Subcutaneous preadipocyte (primary cell): ENCODE results near the gene GNG7. TPM values are rescaled to one million over a fixed set of nuclear protein-coding genes. Genes with fewer than 3 reads are reported as not detected.

Experiments used
- small RNA-seq: library from RNA; depleted of rRNA; stranded (forward); fragments of <200 nt; gene quantifications from one replicate; pipeline ENCODE3, GENCODE V24; 2012
- total RNA-seq: library from RNA; depleted of rRNA; stranded (reverse); fragments of >200 nt; gene quantifications from 2 replicates; pipeline ENCODE4 v1.2.3, GENCODE V29; 2012

The GNG7 gene
- total RNA-seq = under 0.01 TPM in 2 replicates

DNA sequence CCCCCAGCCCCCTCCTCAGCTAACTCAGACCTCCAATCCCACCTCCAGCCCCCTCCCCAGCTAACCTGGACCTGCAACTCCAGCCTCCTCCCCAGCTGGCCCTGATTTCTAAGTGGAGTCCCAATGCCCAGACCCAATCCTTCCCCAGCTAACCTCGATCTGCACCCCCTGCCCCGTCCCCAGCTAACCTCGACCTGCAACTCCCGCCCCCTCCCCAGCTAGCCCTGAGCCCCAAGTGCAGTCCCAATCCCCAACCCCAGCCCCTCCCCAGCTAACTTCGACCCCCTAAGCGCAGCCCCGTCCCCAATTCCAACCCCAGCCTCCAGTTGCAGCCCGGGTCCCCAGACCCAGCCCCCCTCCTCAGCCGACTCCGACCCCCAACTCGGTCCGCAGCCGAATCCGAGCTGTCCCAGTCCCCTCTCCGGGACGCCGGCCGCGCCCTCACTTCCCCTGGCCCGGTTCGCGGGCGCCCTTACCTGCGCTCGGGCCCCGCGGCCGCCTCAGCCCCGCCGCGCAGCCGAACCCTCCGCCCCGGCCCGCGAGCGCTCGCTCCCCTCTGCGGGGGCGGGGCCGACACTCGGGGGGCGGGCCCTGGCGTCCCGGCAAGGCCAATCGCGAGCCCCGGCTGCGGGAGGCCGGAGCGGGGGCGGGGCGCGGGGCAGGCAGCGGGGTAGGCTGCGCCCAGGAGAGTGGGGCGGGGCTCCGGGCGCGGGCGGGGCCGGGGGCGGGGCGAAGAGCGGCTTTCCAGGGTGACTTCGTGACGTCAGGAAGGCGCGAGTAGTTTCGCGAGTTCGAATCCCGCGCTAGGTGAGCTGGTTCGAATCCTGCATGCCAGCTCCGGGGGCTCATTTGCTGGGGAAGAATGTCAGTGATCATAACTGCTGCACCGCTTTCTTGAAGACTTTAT is at the start of gene GNG7:
GNG7 (minus strand) TSS at position 525 of the 907 bp plus-strand sequence. CDS start 182,006 bp downstream, outside the sequence.

DNA sequence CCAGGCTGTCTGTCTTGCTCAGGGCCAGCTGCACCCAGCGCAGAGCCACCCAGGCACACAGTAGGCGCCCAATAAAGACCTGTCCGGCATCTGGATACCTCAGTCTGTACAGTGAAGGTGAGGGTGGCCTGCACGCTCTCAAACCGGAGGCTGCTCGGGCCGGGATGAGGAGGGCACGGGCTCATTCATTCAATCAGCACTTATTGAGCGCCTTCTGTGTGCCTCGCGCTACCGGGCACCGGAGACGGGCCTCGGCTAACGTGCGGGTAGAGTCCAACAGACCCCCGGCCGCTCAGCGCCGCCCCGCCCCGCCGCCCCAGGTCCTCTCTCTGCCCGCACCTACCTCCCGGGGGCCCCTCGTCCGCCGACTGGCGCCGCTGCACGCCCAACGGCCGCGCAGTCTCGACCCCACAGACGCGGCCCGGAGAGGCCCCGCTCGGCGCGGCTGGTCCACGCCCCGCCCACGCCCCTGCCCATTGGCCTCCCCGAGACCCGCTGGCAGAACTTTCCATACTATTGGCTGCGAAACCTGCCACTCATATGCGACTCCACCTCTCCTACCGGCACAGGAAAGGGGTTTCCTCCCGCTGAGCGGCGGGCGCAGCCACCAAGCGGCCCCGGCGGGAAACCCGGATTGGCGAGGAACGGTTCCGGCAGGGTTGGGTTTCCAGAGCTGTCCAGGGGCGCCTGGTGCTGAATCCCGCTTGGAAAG is 37.3 kb upstream of the GNG7 start, which contains the start of gene SLC39A3:
SLC39A3 (minus strand) TSS at position 416 of the 712 bp plus-strand sequence. CDS start 2,760 bp downstream, outside the sequence.

GRCh38 chr19:2720777-2721569 is 18.5 kb upstream of the GNG7 start, which contains the start of gene DIRAS1:
Gene DIRAS1 (minus strand): TSS chr19:2721372. CDS start chr19:2717806, 3,566 bp downstream.

GRCh38 chr19:2475702-2476450 is 226.6 kb downstream of the GNG7 start, which contains the start of gene GADD45B:
Gene GADD45B (plus strand): TSS chr19:2476127. CDS start chr19:2476359, 232 bp downstream.

Small RNAs within 50 kb of the gene (small RNA-seq; reads per million reads assigned to genes)
- gene MIR7850 (not detected), gene RN7SL121P (not detected), gene RNU6-993P (not detected)

Other genes with a start within 250 kb of the GNG7 start
- 70.9 and 146 TPM in 2 replicates for gene LMNB2, start 245.7 kb downstream of the GNG7 start, total RNA-seq
- gene GADD45B, start 226.6 kb downstream of the GNG7 start, total RNA-seq = 20.3 and 22.4 TPM in 2 replicates
- 0.78 and 3.7 TPM in 2 replicates for gene DIRAS1, start 18.7 kb upstream of the GNG7 start, total RNA-seq
- gene SLC39A3, start 37.3 kb upstream of the GNG7 start, total RNA-seq = 23.1 and 28.7 TPM in 2 replicates
- gene SGTA, start 80.6 kb upstream of the GNG7 start, total RNA-seq = 47.0 and 53.6 TPM in 2 replicates
- 117 and 131 TPM in 2 replicates for gene THOP1, start 82.8 kb upstream of the GNG7 start, total RNA-seq
- gene ZNF554, start 117.2 kb upstream of the GNG7 start, total RNA-seq = 1.6 and 2.9 TPM in 2 replicates
- 4.0 and 4.3 TPM in 2 replicates for gene ZNF555, start 138.8 kb upstream of the GNG7 start, total RNA-seq
- gene ZNF556, start 164.6 kb upstream of the GNG7 start, total RNA-seq = not detected in 2 replicates
- 4.4 and 5.1 TPM in 2 replicates for gene ZNF57, start 198.2 kb upstream of the GNG7 start, total RNA-seq
- 3.3 and 4.1 TPM in 2 replicates for gene ZNF77, start 242.3 kb upstream of the GNG7 start, total RNA-seq